Measurements from ENCODE around the gene PCIF1. TPM values are rescaled to one million over a fixed set of nuclear protein-coding genes. Genes with fewer than 3 reads are reported as not detected.

PCIF1 gene
- total and polyA plus RNA-seq, 9 of the 15 experiments (the other 6 are each of a cell fraction or from before 2014, with no cell fraction given): 5.8 to 29.4 (median 11.3) TPM

GRCh38 chr20:45957021-45957941 is 22.8 kb downstream of the PCIF1 start:
- ChIA-PET CTCF (ENCODE audit: low intra/inter-chr PET ratio) (no interaction called here), POLR2A (interaction anchor here (0.7 to 1.9 kb wide), 5 partner anchors 9 to 15 kb away, joined by 3 to 9 read pairs (median 5); partner anchors contain the start of gene ZNF335)
- H2AFZ ChIP-seq (ENCODE audit: low read depth, low read length): no peak overlapping the region
- intact Hi-C loops (cut with micrococcal nuclease): no loop called here
- H3K4me1 ChIP-seq (replicated peaks in 1 of 2; ENCODE audit: control insufficient read depth in 2 of 2, insufficient read depth in 2 of 2, low read length in 2 of 2): peaks cover 0 to 7% of the 10 kb centered on the region in 2 experiments; a peak in 1 of 5 replicates
- H3K4me3 ChIP-seq: no peak overlapping the region
- BruUV-seq (replicated peaks): no TSS peak
- no peaks in the 10 kb centered on the region for H3K79me2 ChIP-seq (ENCODE audit: control insufficient read depth, insufficient read depth, low read length)
- TF ChIP-seq BCL6 (CRISPR knock-in tag; IDR thresholded peaks at IDR 0.05) (no peak), TSC22D4 (tag; IDR thresholded peaks at IDR 0.05) (no peak)
- no peak overlapping the region for H3K4me2 ChIP-seq (ENCODE audit: insufficient read depth, low read length)
- H3K36me3 ChIP-seq (ENCODE audit: control insufficient read depth, insufficient read depth, low read length): peaks cover 63% of the 10 kb centered on the region; the same call in 2 of the 3 replicates
- no peaks in the 10 kb centered on the region for H4K20me1 ChIP-seq (replicated peaks; ENCODE audit: control insufficient read depth, insufficient read depth, low read length)
- FAIRE-seq (no peak), ATAC-seq (no peak), DNase-seq (ENCODE audit: extremely low read depth in 1 of 4, low spot score in 3 of 4) (no peak)
- H3K9ac ChIP-seq (ENCODE audit: insufficient read depth in 1 of 2, low read depth in 2 of 2, low read length in 2 of 2): peak overlapping the region in 1 of 2 experiments; percentile 22; a peak in 2 of 4 replicates
- in situ Hi-C loops (cut with MboI): no loop called here
- H3K27me3 ChIP-seq (ENCODE audit: control insufficient read depth in 2 of 2, insufficient read depth in 2 of 2, low read length in 2 of 2): no peaks in the 10 kb centered on the region
- H3K9me3 ChIP-seq (replicated peaks; ENCODE audit: control insufficient read depth, insufficient read depth, low read depth, low read length): no peaks in the 10 kb centered on the region
- no peaks in the 10 kb centered on the region for H3K9me1 ChIP-seq (ENCODE audit: control insufficient read depth, insufficient read depth, low read length)
- no peak overlapping the region for H3K27ac ChIP-seq (ENCODE audit: extremely low read depth, low read depth, low read length)
- 80% methylated on average over 16 of the region's 19 CpGs for WGBS (ENCODE audit: insufficient coverage, low coverage, missing lambda C conversion rate)

- in situ Hi-C loops (cut with MboI) (no loop called here), intact Hi-C loops (cut with micrococcal nuclease) (no loop called here)
- Histone ChIP-seq H3K36me3 (ENCODE audit: control insufficient read depth, insufficient read depth, low read length) (peaks cover 63% of the 10 kb centered on the region; the same call in 2 of the 3 replicates), H3K4me2 (ENCODE audit: insufficient read depth, low read length) (no peak overlapping the region), H2AFZ (ENCODE audit: low read depth, low read length) (no peak overlapping the region), H4K20me1 (replicated peaks; ENCODE audit: control insufficient read depth, insufficient read depth, low read length) (peaks cover 6% of the 10 kb centered on the region; the same call in 1 of the 2 replicates), H3K9me3 (replicated peaks; ENCODE audit: control insufficient read depth, insufficient read depth, low read depth, low read length) (no peaks in the 10 kb centered on the region), H3K27me3 (ENCODE audit: control insufficient read depth in 2 of 2, insufficient read depth in 2 of 2, low read length in 2 of 2) (no peaks in the 10 kb centered on the region), H3K4me3 (no peak overlapping the region), H3K79me2 (ENCODE audit: control insufficient read depth, insufficient read depth, low read length) (no peaks in the 10 kb centered on the region), H3K27ac (ENCODE audit: extremely low read depth, low read depth, low read length) (no peak overlapping the region), H3K4me1 (replicated peaks in 1 of 2; ENCODE audit: control insufficient read depth in 2 of 2, insufficient read depth in 2 of 2, low read length in 2 of 2) (peaks cover 0 to 13% of the 10 kb centered on the region in 2 experiments; a peak in 1 of 5 replicates), H3K9ac (ENCODE audit: insufficient read depth in 1 of 2, low read depth in 2 of 2, low read length in 2 of 2) (no peak overlapping the region), H3K9me1 (ENCODE audit: control insufficient read depth, insufficient read depth, low read length) (no peaks in the 10 kb centered on the region)
- no TSS peak for BruUV-seq (replicated peaks)
- ChIA-PET CTCF (ENCODE audit: low intra/inter-chr PET ratio) (no interaction called here), POLR2A (interaction anchor here (1.0 to 4.3 kb wide), 5 partner anchors 8 to 14 kb away, joined by 3 to 20 read pairs (median 9); partner anchors contain the start of gene ZNF335)
- no peak for DNase-seq (ENCODE audit: extremely low read depth in 1 of 4, low spot score in 3 of 4)
- no peak for ATAC-seq
- no peak for FAIRE-seq
- 100% methylated on average over 4 of the region's 4 CpGs for WGBS (ENCODE audit: insufficient coverage, low coverage, missing lambda C conversion rate)
- TF ChIP-seq ZNF224 (CRISPR knock-in tag; IDR thresholded peaks at IDR 0.05): no peak
- TF ChIP-seq GTF2B (IDR thresholded peaks at IDR 0.05; ENCODE audit: extremely low read depth, insufficient read length): no peak
- no peak for TF ChIP-seq ATF3 (IDR thresholded peaks at IDR 0.05)
- no peak for TF ChIP-seq ATF3 (CRISPR knock-in tag; conservative IDR thresholded peaks at IDR 0.05)
- no peak for TF ChIP-seq ZNF146 (CRISPR knock-in tag; IDR thresholded peaks at IDR 0.05; ENCODE audit: unreplicated experiment)
- no peak for TF ChIP-seq SREBF2 (CRISPR knock-in tag; IDR thresholded peaks at IDR 0.05)
- no peak for TF ChIP-seq ZNF668 (CRISPR knock-in tag; IDR thresholded peaks at IDR 0.05)
- TF ChIP-seq SIRT6 (IDR thresholded peaks at IDR 0.05; ENCODE audit: low read depth, low read length): no peak
- TF ChIP-seq NFIC (IDR thresholded peaks at IDR 0.05): no peak
- TF ChIP-seq ZNF274 (IDR thresholded peaks at IDR 0.05; ENCODE audit: borderline replicate concordance, low read depth, low read length): no peak
- no peak for TF ChIP-seq ATF4 (CRISPR knock-in tag; IDR thresholded peaks at IDR 0.05)
These were observed 24.1 kb downstream of the PCIF1 start for GRCh38 chr20:45958593-45958992.

Data from K562 (cell line).